NK-92 treated with Interleukin-12 subunit alpha and Interleukin-12 subunit beta, amount 100 ng/mL, for 24 hours (cell line): ENCODE measurements around the gene FHAD1.

Source experiments
- DNase-seq: peaks from one replicate; lab custom pipeline; 2025; lab: John Stamatoyannopoulos, UW

FHAD1 gene

DNA sequence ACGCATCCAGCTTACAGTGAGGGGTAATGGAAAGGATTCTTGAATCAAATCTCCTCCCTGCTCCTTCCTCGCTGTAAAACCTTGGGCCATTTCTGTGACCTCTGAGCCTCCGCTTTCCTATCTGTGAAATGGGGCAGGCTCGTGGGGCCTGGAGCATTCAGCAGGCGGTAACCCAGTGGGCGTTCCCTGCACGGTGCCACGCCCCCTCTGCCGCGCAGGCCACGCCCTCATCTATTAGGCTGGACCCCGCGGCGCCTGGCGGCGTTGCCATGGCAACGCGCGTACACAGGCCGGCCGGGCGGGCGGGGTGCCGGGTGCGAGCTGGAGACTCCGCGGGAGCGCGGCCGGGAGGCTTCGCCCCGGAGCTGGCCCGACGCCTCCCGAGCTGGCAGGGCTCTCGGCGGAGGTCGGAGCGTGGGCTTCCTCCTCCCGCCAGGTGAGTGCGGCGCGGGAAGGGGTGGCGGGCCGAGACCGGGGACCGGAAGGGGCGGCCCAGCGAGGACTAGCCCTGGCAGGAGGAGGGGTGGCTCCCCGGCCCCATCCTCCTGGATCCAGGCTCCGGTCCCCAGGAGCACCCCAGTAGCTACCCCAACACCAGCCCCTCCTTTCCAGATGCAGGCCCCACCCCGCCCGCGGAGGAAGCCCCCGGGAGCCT lies at the start of gene FHAD1:
TSS of gene FHAD1 (plus strand) at position 264 of the 655 bp plus-strand sequence. CDS start 4,562 bp downstream, outside the sequence.
- DNase-seq = no peak

GRCh38 chr1:15197591-15198447 lies 49.2 kb upstream of the FHAD1 start:
- no peak for DNase-seq

DNA sequence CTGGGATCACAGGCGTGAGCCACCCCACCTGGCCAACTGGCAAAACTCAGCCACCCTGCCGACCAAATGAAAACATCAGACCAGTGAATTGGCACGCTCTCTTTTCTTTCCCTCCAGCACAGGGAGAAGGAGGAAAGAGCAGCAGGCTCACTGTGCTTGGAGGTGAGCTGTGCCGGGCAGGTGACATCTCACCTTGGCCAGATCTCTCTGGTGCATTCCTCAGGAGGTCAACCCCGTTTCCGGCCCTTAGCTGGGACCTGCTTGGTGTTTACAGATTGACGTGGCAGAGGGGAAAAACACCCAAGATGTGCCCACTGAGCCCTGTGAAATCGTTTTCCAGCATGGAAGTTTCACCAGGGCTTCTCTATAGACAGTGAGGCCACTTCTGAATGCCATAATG lies 48.3 kb upstream of the FHAD1 start:
- no peak for DNase-seq

GRCh38 chr1:15201221-15201620 lies 45.8 kb upstream of the FHAD1 start:
- DNase-seq = no peak

DNA sequence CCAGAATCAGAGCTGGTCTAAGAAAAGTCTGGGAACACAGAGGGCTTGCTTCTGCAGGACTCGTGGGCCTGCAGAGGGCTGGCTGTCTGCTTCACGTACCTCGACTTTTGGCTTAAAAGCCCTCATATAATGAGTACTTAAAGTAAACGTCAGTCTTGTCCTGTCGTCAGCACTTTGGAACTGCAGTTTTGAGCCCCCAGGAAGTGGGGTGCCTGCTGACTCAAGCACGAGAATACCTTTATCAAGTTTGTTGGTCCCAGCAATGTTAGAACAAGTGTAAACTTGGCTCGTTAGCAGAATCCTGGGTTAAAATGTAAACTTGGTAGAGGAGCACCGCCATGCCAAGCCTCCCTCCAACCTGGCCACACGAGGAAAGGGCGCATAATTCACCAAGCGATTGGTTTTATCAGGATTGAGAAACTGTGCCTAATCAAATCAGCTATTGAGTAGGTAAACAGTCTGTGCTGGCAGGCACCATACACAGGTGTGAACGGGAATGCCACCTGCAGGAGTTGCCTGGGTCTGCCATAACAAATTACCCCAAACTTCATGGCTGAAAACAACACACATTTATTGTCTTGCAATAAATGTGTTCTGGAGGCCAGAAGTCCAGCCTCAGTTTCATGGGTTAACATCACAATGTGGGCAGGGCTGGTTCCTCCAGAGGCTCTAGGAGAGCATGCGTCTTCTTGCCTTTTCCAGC lies 45.0 kb upstream of the FHAD1 start:
- DNase-seq = no peak

DNA sequence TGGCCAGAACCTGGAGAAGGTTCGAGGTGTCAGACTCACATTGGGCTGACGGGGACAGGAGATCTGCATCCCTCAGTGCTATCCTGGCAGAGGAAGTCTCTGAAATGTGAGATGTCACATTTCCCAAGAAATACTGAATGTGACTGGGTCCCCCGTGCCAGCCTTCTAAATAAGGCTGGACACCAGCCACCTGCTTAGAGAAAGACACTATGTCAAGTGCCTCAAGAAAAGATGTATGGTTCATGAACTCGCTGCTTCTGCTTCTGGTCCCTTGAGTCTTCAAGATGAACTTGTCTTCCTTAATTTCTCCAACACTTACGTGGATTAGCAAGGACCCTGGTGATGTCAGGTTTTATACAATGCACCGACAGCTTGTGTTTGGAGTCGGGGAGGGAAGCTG lies 42.1 kb upstream of the FHAD1 start:
- no peak for DNase-seq

GRCh38 chr1:15205586-15206346 lies 41.3 kb upstream of the FHAD1 start:
- no peak for DNase-seq

DNA sequence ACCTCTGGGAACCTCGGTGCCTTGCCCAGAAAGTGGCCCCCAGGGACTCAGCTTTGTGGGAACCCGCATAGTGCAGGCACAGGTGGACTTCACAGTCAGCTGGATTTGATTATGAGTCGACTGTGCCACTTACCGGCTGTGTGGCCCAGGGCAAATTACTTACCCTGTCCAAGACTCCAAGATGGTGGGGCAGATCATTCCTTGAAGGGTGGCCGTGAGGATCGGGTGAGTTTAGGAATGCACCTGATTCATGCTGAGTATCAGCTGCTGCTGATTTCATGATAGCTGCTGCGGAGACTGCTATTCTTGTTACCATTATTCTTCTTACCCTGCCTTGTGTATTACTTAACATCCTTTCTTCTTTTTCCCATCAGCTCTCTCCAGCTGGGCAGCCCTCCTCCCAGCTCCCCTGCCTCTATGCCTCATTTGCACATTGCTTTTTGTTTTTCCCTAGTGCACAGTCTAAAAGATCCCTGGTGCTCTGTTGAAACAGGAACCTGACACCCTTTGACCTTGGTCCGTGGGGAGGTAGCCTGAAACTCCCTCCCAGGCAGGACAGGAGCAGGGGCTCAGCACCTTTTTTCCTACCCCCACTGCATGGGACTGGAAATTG lies 40.5 kb upstream of the FHAD1 start:
- no peak for DNase-seq

GRCh38 chr1:15207031-15207828 lies 39.8 kb upstream of the FHAD1 start:
- no peak for DNase-seq

- no peak for DNase-seq
Observed at GRCh38 chr1:15207829-15208429, 39.1 kb upstream of the FHAD1 start.

DNA sequence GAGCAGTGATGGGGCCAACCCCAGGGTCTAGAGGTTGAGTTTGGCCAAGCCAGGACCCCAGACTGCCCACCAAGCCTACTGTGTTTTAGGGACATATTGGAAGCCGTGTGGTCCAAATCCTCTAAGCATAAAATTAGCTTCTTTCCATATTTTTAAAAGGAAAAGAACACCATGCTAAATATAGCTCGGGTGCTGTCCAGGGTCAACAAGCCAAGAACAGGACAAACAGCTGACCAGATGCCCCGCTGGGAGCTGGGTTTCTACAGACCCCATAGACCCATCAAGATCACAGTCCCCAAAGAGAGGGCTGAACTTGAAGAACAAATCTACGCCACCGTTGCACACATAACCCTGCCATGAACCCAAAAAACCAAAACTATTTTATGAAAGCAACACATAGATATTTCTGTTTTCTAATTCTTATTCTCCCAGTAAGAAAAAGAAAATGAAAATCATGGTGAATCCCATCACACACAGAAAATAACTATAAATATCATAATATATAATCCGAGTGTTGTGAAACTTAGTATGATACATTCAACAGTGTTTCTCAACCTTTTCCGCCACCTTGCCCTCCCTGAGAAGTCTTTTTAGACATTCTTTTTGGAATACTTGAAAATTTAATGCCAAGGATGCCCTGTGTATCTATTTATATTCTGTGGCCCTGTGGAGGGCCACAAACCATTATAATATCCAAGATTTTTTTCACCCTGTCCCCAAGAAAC lies 36.2 kb upstream of the FHAD1 start:
- DNase-seq = no peak

GRCh38 chr1:15211424-15211823 lies 35.6 kb upstream of the FHAD1 start:
- no peak for DNase-seq

- DNase-seq = no peak
Observed at GRCh38 chr1:15212216-15212953, 34.6 kb upstream of the FHAD1 start.

DNA sequence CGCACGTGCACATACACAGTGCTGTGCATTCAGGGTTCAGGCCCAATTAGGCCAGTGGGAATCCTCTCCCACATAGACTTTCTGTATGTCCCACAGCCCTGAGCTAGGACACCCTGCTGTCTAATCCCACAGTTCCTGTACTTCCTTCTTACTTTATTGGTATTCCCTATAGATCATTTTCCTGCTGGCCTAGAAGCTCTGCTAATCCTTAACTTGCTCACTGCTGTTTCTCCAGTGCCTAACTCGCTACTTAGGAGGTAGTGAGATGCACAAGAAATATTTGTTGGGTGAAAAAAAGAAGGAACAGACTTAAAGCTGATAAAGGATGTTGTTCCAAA lies 34.1 kb upstream of the FHAD1 start:
- DNase-seq = no peak

- no peak for DNase-seq
Observed at GRCh38 chr1:15213341-15213821, 33.6 kb upstream of the FHAD1 start.

DNA sequence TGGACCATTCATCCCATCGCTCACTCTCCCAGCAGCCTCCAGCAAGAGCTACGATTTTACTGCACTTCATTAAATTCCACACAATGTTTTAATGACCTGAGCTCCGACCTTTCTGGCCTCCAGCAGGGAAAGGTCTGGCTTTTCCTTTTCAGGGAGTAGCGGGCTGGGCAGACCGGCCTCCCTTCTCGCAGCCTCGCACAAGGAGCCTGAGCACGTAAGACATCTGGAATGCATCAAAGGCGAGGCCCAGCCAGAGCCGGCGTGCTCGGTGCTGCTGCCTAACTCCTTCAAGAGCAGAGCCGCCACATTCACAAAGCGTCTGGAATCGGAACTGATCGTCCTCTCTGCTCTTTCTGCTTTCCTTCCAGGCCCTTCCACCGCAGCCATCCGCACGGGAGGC lies 32.5 kb upstream of the FHAD1 start:
- DNase-seq = no peak

DNA sequence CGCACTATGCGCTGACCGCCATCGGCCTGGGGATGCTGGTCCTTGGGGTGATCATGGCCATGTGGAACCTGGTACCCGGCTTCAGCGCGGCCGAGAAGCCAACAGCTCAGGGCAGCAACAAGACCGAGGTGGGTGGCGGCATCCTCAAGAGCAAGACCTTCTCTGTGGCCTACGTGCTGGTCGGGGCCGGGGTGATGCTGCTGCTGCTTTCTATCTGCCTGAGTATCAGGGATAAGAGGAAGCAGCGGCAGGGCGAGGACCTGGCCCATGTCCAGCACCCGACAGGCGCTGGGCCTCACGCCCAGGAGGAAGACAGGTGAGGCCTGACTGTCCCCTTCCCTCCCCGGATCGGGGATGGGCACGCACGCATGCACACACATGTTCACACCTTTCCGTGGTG lies 31.9 kb upstream of the FHAD1 start:
- no peak for DNase-seq

GRCh38 chr1:15217654-15218053 lies 29.4 kb upstream of the FHAD1 start:
- DNase-seq = no peak
